Measurements from ENCODE around the gene DCAF11.

DNA sequence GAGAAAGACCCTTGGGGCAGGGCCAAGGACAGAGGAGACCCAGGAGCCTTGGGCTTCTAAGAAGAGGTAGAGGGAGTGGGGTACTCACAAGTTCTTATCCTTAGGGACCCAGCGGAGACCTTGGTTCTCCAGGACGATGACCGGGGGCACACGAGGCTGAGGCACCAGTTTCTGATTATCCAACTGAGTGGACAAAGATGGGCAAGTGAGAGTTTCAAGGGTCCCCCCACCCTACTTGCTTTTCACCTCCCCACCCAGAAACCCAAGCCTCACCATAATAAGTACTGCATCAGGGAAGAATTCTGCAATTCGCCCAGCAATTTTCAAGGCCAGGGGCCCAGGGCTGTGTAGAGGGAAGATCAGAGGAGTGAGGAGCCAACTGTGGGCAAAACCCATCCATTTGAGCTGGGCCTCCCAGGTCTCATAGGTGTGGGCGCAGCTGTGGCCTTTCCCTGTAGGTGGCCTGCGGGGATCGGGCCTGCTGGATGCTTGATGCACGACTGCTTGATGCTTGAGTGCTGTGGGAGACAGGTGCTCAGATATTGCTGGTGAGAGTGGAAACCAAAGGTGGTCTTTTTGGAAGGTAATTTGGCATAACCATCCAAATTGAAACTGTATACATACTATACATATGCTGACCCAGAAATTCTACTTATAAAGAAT lies 24.8 kb downstream of the DCAF11 start:
- TF ChIP-seq POLR2A (IDR thresholded peaks at IDR 0.05; ENCODE audit: low read length) (no peak), GATA1 (IDR thresholded peaks at IDR 0.05; ENCODE audit: low read depth, low read length) (no peak)

Data from erythroblast (primary cell).